HUES6 (cell line): ENCODE measurements around the gene FSIP1.

ENCODE experiments used
- H3K27ac ChIP-seq: 2 replicates; pipeline ENCODE4 v1.7.0; 2013; ENCODE audit warnings: low read depth, mild to moderate bottlenecking, low read length, inconsistent platforms
- H3K27me3 ChIP-seq: 2 replicates; pipeline ENCODE4 v1.6.1; 2013; ENCODE audit warnings: low read length; ENCODE audit not compliant: control insufficient read depth, insufficient read depth
- H3K36me3 ChIP-seq: 2 replicates; pipeline ENCODE4 v1.6.1; 2013; ENCODE audit warnings: low read length; ENCODE audit not compliant: control insufficient read depth, insufficient read depth
- H3K4me1 ChIP-seq: 2 replicates; pipeline ENCODE4 v1.6.1; 2013; ENCODE audit warnings: low read length; ENCODE audit not compliant: control insufficient read depth, insufficient read depth
- H3K4me3 ChIP-seq: 2 replicates; pipeline ENCODE4 v1.5.1; 2013; ENCODE audit warnings: low read depth, low read length
- H3K9ac ChIP-seq: one replicate; pipeline ENCODE4 v1.6.1; 2013; ENCODE audit warnings: mild to moderate bottlenecking, low read length
- H3K9me3 ChIP-seq: 2 replicates; pipeline ENCODE4 v1.6.1; 2013; ENCODE audit warnings: low read depth, low read length; ENCODE audit not compliant: control insufficient read depth, insufficient read depth

Gene FSIP1

DNA sequence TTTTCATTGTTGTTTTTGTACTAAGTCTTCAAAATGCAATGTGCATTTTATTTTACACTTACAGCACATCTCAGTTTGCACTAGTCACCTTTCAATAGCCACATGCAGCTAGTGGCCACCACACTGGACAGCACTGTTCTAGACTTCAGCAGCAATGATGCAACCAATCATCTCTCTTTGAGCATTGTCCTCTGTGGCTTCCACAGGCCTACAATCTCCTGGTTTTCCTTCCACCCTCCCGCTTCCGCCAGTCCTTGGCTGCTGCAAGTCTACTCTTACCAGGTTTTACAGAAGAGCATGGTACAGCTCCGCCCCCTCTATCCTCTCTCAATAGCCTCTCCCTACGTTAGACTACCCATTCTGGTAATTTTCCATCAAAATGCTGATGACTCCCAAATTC, 25.1 kb upstream of the FSIP1 start:
- Histone ChIP-seq H3K4me1 (peaks cover 27% of the 10 kb centered on the region), H3K27me3 (no peaks in the 10 kb centered on the region), H3K27ac (no peak overlapping the region), H3K9ac (no peak overlapping the region), H3K4me3 (no peak overlapping the region), H3K36me3 (no peaks in the 10 kb centered on the region; the same call in 1 of the 2 replicates), H3K9me3 (no peaks in the 10 kb centered on the region)

- H3K9me3 ChIP-seq: no peaks in the 10 kb centered on the region
- peaks cover 15% of the 10 kb centered on the region; the same call in 1 of the 2 replicates for H3K36me3 ChIP-seq
- no peak overlapping the region for H3K9ac ChIP-seq
- no peaks in the 10 kb centered on the region for H3K27me3 ChIP-seq
- H3K27ac ChIP-seq: no peak overlapping the region
- peaks cover 12% of the 10 kb centered on the region for H3K4me1 ChIP-seq
- H3K4me3 ChIP-seq: no peak overlapping the region
Measured at GRCh38 chr15:39804026-39804425, 21.4 kb upstream of the FSIP1 start.

GRCh38 chr15:39803016-39803415, 20.4 kb upstream of the FSIP1 start:
- Histone ChIP-seq H3K27ac (no peak overlapping the region), H3K36me3 (peaks cover 15% of the 10 kb centered on the region; the same call in 1 of the 2 replicates), H3K9me3 (no peaks in the 10 kb centered on the region), H3K4me3 (no peak overlapping the region), H3K4me1 (peaks cover 3% of the 10 kb centered on the region), H3K27me3 (no peaks in the 10 kb centered on the region), H3K9ac (no peak overlapping the region)

DNA sequence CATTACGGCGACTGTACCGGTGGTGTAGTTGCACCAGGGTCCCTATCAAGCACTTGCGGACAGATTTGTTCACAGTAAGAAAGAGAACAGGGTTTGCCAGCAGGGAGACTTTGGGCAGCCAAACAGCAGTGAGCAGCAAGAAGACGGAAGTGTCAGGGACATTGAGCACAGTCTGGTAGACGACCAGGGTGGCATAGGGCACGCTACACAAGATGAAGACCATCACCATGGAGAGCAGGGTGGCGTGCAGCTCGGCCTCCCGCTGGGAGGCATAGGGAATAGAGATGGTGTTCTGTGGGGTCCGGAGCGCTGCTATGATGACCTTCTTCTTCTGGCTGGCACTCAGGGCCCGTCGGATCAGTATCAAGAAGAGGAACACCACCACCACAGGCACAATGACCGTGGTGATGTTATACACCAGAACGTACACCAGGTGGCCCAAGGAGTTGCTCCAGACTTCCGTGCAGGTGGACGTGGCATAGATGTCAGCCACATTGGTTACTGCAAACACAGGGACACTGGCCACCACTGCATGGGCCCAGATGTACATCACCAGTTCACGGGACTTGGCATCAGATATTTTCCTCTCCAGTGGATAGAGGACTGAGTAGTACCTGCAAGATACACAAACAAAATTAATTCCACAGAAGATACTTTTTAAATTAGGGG, 19.1 kb upstream of the FSIP1 start:
- no peaks in the 10 kb centered on the region for H3K4me1 ChIP-seq
- peaks cover 15% of the 10 kb centered on the region; the same call in 1 of the 2 replicates for H3K36me3 ChIP-seq
- H3K9me3 ChIP-seq: no peaks in the 10 kb centered on the region
- no peaks in the 10 kb centered on the region for H3K27me3 ChIP-seq
- no peak overlapping the region for H3K27ac ChIP-seq
- H3K9ac ChIP-seq: no peak overlapping the region
- no peak overlapping the region for H3K4me3 ChIP-seq

- Histone ChIP-seq H3K4me1 (peaks cover 6% of the 10 kb centered on the region; the same call in 1 of the 2 replicates), H3K27me3 (no peaks in the 10 kb centered on the region), H3K4me3 (no peak overlapping the region), H3K27ac (no peak overlapping the region), H3K9me3 (no peaks in the 10 kb centered on the region), H3K36me3 (peaks cover 15% of the 10 kb centered on the region; the same call in 1 of the 2 replicates), H3K9ac (no peak overlapping the region)
Measured at GRCh38 chr15:39799552-39800011, 16.9 kb upstream of the FSIP1 start.

- Histone ChIP-seq H3K27ac (no peak overlapping the region), H3K4me1 (peaks cover 6% of the 10 kb centered on the region; the same call in 1 of the 2 replicates), H3K4me3 (no peak overlapping the region), H3K9me3 (no peaks in the 10 kb centered on the region), H3K27me3 (no peaks in the 10 kb centered on the region), H3K36me3 (peaks cover 15% of the 10 kb centered on the region; the same call in 1 of the 2 replicates), H3K9ac (no peak overlapping the region)
Measured at GRCh38 chr15:39798382-39798781, 15.7 kb upstream of the FSIP1 start.

GRCh38 chr15:39797407-39797806, 14.8 kb upstream of the FSIP1 start:
- H3K4me1 ChIP-seq: peaks cover 6% of the 10 kb centered on the region; the same call in 1 of the 2 replicates
- H3K27ac ChIP-seq: no peak overlapping the region

GRCh38 chr15:39796601-39797000, 14.0 kb upstream of the FSIP1 start:
- H3K4me1 ChIP-seq: peaks cover 6% of the 10 kb centered on the region; the same call in 1 of the 2 replicates
- H3K27ac ChIP-seq: no peak overlapping the region
- peaks cover 13% of the 10 kb centered on the region; the same call in 1 of the 2 replicates for H3K36me3 ChIP-seq
- H3K9ac ChIP-seq: no peak overlapping the region
- H3K4me3 ChIP-seq: no peak overlapping the region
- no peaks in the 10 kb centered on the region for H3K9me3 ChIP-seq
- no peaks in the 10 kb centered on the region for H3K27me3 ChIP-seq

More at GRCh38 chr15:39797407-39797806, 14.8 kb upstream of the FSIP1 start:
- Histone ChIP-seq H3K9me3 (no peaks in the 10 kb centered on the region), H3K27me3 (no peaks in the 10 kb centered on the region), H3K9ac (no peak overlapping the region), H3K4me3 (no peak overlapping the region), H3K36me3 (peaks cover 15% of the 10 kb centered on the region; the same call in 1 of the 2 replicates)

- peaks cover 6% of the 10 kb centered on the region; the same call in 1 of the 2 replicates for H3K4me1 ChIP-seq
- no peaks in the 10 kb centered on the region for H3K27me3 ChIP-seq
- H3K36me3 ChIP-seq: peaks cover 2% of the 10 kb centered on the region; the same call in 1 of the 2 replicates
- H3K9ac ChIP-seq: no peak overlapping the region
- H3K4me3 ChIP-seq: no peak overlapping the region
- H3K27ac ChIP-seq: no peak overlapping the region
- H3K9me3 ChIP-seq: no peaks in the 10 kb centered on the region
Measured at GRCh38 chr15:39795486-39795885, 12.8 kb upstream of the FSIP1 start.

DNA sequence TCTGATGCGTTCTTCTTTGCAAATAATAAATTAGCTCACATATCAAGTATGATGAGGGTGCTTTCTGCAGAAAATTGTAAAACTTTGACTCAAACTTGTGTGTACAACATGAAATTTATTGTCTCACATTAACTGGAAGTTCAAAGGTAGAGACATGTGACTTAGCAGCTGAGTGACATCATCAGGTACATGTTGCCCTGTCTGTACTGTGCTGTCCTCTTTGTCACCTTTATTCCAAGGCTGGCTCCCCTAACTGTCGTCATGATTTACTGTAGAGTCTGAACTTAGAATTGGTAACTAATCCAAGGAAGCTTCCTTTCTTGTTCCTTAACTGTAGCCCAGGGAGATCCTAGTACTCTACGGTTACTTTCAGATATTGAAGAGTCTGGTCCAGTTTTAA, 12.3 kb upstream of the FSIP1 start:
- Histone ChIP-seq H3K9me3 (no peaks in the 10 kb centered on the region), H3K27me3 (no peaks in the 10 kb centered on the region), H3K27ac (no peak overlapping the region), H3K4me3 (no peak overlapping the region), H3K9ac (no peak overlapping the region), H3K36me3 (no peaks in the 10 kb centered on the region; the same call in 1 of the 2 replicates), H3K4me1 (peaks cover 6% of the 10 kb centered on the region; the same call in 1 of the 2 replicates)

GRCh38 chr15:39793923-39794322, 11.3 kb upstream of the FSIP1 start:
- Histone ChIP-seq H3K4me1 (peaks cover 8% of the 10 kb centered on the region; the same call in 1 of the 2 replicates), H3K27ac (no peak overlapping the region), H3K27me3 (no peaks in the 10 kb centered on the region), H3K4me3 (no peak overlapping the region), H3K9ac (no peak overlapping the region), H3K9me3 (no peaks in the 10 kb centered on the region), H3K36me3 (no peaks in the 10 kb centered on the region; the same call in 1 of the 2 replicates)
